ENCODE data around the gene NAV2.

DNA sequence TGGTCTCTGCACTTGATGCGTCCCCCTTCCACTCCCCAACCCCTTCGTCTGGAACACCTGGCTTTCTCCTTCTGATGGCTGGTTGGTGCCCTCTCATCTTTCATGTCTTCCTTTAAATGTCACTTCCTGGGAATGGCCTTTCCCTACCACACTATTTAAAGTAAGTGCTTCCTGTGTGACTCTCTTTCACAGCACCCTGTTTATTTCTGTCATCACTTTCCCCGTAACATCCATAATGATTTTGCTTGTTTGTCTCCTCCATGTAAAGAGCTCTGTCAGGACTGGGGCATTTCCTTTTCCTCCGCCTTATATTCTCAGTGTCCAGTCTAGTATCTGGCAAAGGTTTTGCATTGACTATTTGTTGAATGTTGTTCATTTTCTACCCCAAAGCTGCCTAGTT is 304.7 kb downstream of the NAV2 start:
- TF ChIP-seq EZH2 (optimal IDR thresholded peaks at IDR 0.05; ENCODE audit: low read depth, low read length): no peak
- no peak for TF ChIP-seq CTCF (IDR thresholded peaks at IDR 0.05; ENCODE audit: low read length)
